SIG-M5 (cell line): Measurements from ENCODE around the gene LYPD6B.
"Not testable (repeated sequence)": the region's sequence is repeated elsewhere in the genome, so short reads cannot be mapped to it uniquely, and the experiment has no call there.

Source experiments
- DNase-seq: peaks from one replicate; lab custom pipeline; 2025; lab: John Stamatoyannopoulos, UW

LYPD6B gene

DNA sequence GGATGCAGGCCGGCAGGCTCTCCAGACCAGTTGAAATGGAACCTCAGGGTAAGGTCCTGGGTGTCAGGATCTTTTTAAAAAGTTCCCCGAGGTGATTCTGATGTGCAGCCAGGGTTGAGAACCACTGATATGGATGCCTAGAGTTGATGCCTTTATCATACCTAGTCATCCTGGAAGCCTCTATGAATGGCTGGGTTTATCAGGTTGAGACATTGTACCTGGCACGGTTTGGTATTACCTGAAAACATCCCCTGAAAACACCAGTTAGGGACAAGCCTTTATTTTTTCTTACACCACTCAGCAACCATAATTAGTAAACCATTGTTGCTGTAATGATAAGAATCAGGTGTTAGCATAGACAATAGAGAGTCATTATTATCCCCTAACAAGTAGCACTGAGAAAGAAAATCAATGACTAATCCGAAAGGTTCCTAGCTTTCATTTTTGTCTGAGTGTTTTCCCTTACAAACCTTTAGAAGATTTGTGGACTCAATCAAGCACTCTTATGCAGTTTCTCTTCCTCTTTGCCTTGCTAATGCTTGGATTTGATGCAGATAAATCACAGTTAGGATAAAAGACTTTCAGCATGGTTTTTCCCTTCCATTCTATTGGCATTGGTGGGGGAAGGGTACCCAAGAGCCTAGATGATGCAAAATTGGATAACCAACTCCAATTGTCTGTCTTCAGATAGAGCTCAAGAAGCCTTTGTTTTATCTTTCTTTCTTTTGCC is 175.4 kb downstream of the LYPD6B start:
- no peak for DNase-seq

DNA sequence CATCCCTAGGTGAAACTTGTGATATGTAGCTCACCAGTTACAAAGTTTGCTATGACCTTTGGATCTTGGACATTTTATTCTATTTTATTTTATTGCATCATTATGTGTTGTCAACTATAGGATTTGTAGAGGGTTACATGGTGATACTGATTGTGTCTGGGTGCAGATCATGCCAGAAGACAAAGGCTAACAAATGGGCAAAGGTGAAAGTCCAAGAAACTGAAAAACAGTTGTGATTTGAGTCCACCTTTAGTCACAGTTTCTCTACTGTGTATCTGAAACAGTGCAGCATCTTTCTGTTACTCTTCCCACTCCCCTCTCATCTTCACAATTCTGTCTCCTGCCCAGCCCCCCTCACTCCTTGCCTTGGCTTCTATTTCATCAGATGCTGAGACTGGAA is 180.0 kb downstream of the LYPD6B start:
- no peak for DNase-seq

DNA sequence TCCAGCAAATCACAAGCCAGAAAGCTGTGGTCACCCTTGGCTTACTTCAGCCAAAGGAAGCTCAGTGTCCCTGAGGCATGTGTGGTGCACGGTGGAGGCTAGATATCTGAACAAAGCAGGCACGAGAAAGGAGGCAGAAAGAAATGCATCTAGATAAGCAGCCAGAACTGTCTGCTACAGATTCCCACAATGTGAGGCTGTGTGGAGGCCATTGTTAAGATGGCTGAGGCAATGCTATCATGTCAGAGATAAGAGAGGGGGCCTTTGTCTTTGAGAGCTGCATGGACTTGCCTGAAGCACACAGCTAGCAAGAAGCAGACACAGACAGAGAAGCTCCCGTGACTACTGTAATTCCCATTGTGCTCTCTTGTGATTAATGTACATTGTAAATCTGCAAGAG is 181.4 kb downstream of the LYPD6B start:
- no peak for DNase-seq

DNA sequence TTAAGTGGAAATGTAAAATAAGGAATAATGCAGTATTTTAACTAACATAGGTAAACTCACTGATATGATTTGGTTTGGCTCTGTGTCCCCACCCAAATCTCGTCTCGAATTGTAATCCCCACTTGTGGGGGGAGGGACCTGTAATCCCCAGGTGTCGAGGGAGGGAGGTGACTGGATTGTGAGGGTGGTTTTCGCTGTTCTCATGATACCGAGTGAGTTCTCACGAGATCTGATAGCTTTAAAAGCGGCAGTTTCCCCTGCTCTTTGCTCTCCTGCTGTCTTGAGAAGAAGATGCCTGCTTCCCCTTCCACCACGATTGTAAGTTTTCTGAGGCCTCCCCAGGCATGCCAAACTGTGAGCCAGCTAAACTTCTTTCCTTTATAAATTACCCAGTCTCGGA is 182.5 kb downstream of the LYPD6B start:
- no peak for DNase-seq

DNA sequence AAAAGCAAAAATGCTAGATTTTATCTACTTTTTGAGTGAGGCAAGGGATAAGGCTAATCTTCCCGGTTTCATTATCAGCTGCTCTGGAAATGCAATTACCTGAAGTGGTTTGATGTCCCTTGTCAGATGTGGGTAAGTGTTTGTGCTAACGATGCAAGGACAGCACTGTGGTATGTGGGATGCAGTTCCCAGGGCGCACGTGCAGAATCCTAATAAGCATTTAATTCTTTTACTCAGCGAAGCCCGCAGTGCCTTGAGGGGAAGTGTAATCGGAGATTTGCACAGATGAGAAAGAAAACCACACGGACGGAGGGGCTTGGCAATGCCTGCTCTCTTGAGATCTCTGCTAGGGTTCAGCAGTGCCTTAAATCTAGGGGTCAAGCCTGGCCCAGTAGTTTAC is 183.4 kb downstream of the LYPD6B start:
- DNase-seq = no peak

DNA sequence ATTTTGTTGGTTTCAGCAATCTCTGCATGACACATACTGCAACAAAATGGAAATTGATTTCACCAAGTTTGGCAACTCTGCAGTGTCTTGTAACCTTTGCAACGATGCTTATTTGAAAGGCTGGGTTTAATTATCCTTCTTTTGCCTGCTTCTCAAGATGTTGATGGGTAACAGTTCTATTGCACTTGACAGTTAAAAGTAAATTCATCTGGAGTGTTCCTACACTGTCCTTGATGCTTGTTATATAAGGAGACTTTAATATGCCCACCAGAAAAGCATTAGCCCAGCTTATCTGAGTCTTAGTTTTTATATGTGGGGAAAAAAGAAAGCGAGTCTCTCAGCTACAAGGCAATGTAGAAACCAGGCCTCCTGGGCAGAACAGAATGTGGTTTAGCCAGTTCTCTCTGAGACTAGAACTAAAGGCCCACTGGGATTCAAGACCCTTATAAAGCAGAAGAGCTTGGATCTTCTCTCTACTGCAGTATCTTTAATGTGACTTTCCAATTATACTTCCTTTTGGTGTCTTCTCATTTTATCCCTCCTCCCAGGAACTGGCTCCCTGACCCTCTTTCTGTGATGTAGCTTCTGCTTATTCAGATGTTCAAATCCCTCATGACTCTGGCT is 185.1 kb downstream of the LYPD6B start:
- DNase-seq = no peak

DNA sequence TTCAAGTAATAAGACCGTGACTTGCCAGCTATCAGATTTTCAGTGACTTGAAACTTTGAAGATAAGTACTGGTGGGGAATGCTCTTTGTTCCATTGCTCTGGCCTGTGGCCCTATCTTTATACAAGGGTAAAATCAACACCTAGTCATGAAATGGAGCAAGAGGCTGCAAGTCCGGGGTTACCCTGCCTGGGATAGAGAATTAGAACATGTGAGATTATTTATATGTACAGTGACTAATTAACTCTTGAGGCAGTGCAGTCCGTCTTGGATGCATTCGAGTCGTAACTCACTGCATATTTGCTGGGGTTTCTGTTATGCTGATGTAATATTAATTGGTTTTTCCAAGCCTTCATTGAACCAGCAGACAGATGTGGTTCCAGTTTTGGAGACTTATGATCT is 186.0 kb downstream of the LYPD6B start:
- DNase-seq = no peak

DNA sequence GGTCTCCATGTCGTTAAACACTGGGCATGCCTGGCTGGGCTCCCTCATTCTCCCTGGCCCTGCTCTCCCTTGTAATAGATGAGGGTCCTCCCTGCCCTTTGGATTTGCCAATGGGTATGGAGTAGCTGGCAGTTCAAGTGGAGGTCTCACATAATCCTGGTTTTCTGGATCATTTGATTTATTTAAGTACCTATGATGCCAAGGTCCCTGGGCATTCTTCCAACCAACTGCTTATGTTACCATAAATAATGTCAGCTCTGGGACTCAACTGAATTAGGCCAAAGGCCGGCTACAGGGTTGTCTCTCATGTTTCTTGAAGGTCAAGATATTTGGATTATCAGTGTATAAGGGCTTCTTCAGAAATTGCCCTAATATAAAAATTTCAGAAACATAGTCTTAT is 186.9 kb downstream of the LYPD6B start:
- DNase-seq = no peak

DNA sequence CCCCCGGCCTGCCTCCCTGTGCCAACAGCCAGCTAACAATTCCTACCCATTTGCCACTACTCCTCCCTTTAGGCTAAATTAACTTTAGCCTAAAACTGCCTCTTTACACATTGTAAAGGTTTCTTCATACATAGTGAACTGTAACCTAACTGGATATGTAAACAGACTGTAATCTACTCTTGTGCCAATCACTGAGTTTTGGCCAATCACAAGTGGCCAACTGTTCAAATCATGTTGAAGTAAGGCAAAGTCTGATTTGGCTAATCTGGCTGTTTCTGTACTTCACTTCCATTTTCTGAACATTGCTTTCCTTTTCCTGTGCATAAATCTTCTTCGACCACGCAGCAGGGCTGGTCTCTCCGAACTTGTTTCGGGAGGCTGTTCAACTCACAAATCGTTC is 188.3 kb downstream of the LYPD6B start:
- DNase-seq = no peak

DNA sequence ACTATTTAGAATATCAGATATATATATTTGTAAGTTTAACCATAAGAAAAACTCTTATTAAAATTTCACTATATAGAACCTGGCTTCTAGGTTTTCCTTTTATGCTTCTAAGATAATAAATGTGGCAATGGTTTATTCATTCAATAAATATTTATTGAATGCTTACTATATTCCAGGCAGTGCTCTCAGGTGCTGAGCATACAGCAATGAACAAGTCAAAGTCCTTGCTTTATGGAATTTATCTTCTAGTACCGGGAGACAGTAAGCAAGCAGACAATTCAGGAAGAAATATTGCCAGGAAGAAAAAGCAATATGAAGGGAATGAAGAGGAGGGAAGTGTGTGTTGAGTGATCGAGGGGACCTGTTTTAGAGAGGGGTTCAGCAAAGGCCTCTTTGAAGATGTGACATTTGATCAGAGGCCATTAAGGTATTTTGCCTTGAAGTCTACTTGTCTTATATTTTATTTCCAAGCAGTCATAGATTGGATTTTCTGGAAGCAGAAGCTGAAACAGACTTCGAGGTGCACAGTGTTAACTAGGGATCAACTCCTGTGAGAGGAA is 197.4 kb downstream of the LYPD6B start:
- no peak for DNase-seq

DNA sequence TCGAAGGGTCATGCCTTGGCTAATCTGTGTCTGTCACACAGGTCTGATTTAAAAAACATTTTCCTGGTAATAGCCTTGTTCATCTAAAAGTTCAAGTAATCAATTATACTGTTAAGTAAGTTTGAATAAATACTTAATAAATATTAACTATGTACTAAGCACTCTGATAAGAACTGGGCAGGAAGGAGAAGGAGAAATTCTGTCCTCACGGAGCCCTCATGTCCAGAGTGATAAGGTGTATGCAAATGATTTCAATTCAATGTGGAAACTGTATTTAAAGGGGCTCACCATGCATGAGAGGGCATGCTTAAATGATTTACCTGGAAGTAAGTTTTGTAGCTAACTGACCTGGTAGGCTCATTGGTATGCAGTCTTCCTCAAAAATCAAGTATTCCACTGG is 197.9 kb downstream of the LYPD6B start:
- DNase-seq = no peak

DNA sequence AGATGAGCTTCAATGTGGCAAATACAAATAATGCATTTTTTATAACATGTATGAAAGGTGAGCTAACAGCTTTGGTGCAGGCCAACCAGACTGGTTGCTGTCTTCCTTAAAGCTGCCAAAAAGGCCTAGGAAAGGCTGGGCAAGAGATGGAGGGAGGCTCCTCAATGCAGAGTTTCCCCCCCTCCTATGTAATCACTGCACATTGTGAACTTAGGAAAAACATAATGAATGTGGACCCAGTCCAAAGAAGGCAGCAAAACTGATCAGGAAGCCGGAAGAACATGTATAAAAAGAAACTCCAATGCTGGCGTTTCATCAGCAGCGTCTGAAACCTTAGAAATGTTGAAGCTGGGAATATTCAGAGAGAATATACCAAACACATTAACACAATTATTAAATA is 207.7 kb downstream of the LYPD6B start:
- DNase-seq = no peak

DNA sequence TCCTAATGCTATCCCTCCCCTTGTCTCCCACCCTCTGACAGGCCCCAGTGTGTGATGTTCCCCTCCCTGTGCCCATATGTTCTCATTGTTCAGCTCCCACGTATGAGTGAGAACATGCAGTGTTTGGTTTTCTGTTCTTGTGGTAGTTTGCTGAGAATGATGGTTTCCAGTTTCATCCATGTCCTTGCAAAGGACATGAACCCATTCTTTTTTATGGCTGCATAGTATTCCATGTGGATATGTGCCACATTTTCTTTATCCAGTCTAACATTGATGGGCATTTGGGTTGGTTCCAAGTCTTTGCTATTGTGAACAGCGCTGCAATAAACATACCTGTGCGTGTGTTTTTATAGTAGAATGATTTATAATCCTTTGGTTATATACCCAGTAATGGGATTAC is 212.9 kb downstream of the LYPD6B start:
- not testable (repeated sequence) for DNase-seq

DNA sequence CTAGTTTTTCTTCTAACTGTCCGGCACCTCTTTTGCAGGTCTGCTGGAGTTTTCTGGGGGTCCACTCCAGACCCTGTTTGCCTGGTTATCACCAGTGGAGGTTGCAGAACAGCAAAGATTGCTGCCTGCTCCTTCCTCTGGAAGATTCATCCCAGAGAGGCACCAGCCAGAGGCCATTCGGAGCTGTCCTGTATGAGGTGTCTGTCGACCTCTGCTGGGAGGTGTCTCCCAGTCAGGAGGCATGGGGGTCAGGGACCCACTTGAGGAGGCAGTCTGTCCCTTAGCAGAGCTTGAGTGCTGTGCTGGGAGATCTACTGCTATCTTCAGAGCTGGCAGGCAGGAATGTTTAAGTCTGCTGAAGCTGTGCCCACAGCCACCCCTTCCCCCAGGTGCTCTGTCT is 218.4 kb downstream of the LYPD6B start:
- DNase-seq = not testable (repeated sequence)

DNA sequence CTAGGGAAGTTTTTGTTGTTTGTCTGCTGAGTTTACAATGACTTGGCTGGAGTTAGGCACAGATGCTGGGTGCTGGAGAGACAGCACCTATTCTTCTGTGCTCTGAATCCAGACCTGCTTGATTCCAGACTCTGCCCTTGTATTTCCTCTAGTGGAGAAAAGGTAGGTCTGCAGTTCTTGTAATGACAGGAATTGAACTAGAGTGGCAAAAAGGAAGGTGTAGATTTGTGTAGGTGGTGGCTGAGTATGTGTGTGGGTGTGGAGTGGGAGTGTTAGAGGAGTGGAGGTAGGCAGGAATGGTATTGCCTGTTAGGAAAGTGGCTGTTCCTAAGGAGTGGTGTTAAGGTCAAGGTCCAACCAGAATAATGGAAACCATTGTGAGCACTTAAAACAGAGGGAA is 220.0 kb downstream of the LYPD6B start:
- DNase-seq = no peak

DNA sequence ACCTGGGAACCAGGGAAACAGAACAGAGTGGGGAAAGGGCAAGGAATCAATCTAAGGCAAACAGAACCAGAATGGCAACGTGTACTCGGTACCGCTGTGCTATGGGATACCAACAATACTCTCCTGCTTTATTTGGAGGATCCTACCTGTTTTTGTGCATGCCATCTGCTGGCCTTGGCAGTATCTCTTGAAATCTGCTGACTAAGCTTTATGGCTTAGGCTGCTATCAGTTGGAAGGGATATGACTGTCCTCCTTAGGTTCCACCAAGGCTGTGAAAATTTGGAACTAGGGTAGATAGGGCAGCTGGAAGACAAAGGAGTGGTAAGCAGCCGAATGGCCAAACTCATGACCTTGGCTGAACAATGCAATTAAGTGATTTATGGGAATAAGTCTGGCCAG is 220.6 kb downstream of the LYPD6B start:
- no peak for DNase-seq

DNA sequence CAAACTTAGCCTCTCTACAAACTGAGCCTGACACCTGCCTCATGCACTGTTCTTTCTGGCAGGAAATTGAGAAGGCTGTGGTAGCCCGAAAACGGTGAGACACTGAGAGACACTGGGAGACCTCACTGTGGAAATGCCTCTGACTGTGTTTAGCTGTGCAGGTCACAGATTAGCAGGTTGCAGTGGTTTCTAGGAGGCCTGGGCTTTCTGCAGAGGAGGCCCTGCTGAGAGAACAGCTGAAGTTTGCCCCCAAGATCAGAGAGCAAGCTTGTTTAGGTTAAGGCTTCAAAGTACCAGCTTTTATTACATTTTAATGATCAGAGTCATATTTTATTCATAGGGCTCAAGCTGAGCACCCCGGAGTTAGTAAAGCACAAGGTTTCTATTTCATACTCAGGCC is 223.2 kb downstream of the LYPD6B start:
- DNase-seq = no peak
